B cell (primary cell): ENCODE data around the gene ZC3H7A. TPM values are rescaled to one million over a fixed set of nuclear protein-coding genes. Genes with fewer than 3 reads are reported as not detected.

ENCODE experiments used
- ATAC-seq: fragments of 200-7000 bp; cut with Tn5 transposase; one replicate; pipeline ENCODE4 v1.10.0; 2021; ENCODE audit warnings: low read depth, mild to moderate bottlenecking, moderate number of reproducible peaks, moderate library complexity
- CTCF ChIA-PET: fragments of 350-600 bp; sonication (Branson Sonifier 250); formaldehyde crosslinking; loops from one replicate; lab custom pipeline; 2021; ENCODE audit warnings: antibody characterized with exemption, inconsistent platforms; lab: Charles Lee
- POLR2A ChIA-PET: fragments of 350-600 bp; sonication (Branson Sonifier 250); formaldehyde crosslinking; loops from one replicate; lab custom pipeline; 2021; ENCODE audit warnings: antibody characterized with exemption; lab: Charles Lee
- DNase-seq: peaks from one replicate; pipeline ENCODE4 v3.0.0; 2013
- H2AFZ ChIP-seq: 2 replicates; pipeline ENCODE4 v1.6.1; 2012; ENCODE audit warnings: mild to moderate bottlenecking, low read depth, low read length; ENCODE audit not compliant: insufficient read depth, poor library complexity, severe bottlenecking
- H3K27ac ChIP-seq, 2 donors: 1 replicate in 1 of 2; 2 replicates in 1 of 2; pipeline ENCODE4 v1.5.1; 2012 to 2013; ENCODE audit warnings: low read length in 2 of 2, mild to moderate bottlenecking in 2 of 2, moderate library complexity in 1 of 2
- H3K27me3 ChIP-seq, 4 experiments: fragments of 200-600 bp in 1 of 4; sonication (generic) in 1 of 4; replicated peaks in 1 of 4; 1 replicate in 2 of 4; 2 replicates in 2 of 4; pipeline versions ENCODE4 v1.6.1 to v1.7.0; 2013 to 2016; ENCODE audit warnings: low read length in 3 of 4, mild to moderate bottlenecking in 2 of 4, mixed read lengths in 1 of 4, moderate library complexity in 1 of 4; ENCODE audit not compliant: insufficient read depth in 4 of 4, control insufficient read depth in 3 of 4; ENCODE audit errors: control extremely low read depth in 1 of 4
- H3K36me3 ChIP-seq, 2 experiments: replicated peaks in 1 of 2; 1 replicate in 1 of 2; 2 replicates in 1 of 2; pipeline versions ENCODE4 v1.6.1 to v1.7.1; 2013; ENCODE audit warnings: low read length in 1 of 2; ENCODE audit not compliant: insufficient read depth in 2 of 2, control insufficient read depth in 1 of 2; ENCODE audit errors: control extremely low read depth in 1 of 2, extremely low read depth in 1 of 2
- H3K4me1 ChIP-seq, 2 donors: fragments of 200-600 bp in 1 of 2; sonication (generic) in 1 of 2; 1 replicate in 1 of 2; 2 replicates in 1 of 2; pipeline versions ENCODE4 v1.5.1 to v1.6.1; 2013 to 2017; ENCODE audit warnings: low read length in 2 of 2; ENCODE audit not compliant: control insufficient read depth in 2 of 2, insufficient read depth in 2 of 2
- H3K4me2 ChIP-seq: replicated peaks from 2 replicates; pipeline ENCODE3; 2012; ENCODE audit warnings: mild to moderate bottlenecking, low read depth, low read length; ENCODE audit not compliant: poor library complexity, severe bottlenecking
- H3K4me3 ChIP-seq, 5 experiments: fragments of 200-600 bp in 1 of 5; sonication (generic) in 1 of 5; 1 replicate in 3 of 5; 2 replicates in 2 of 5; pipeline versions ENCODE4 v1.5.1 to v1.7.0; 2011 to 2016; ENCODE audit warnings: low read length in 4 of 5, mild to moderate bottlenecking in 4 of 5, low read depth in 2 of 5, control low read depth in 1 of 5, moderate library complexity in 1 of 5; ENCODE audit not compliant: insufficient read depth in 1 of 5; ENCODE audit errors: control extremely low read depth in 1 of 5, extremely low read depth in 1 of 5
- H3K79me2 ChIP-seq: fragments of 200-600 bp; sonication (generic); one replicate; pipeline ENCODE4 v1.6.0; 2016; ENCODE audit warnings: low read length; ENCODE audit not compliant: control insufficient read depth, insufficient read depth
- H3K9ac ChIP-seq: fragments of 200-600 bp; sonication (generic); 2 replicates; pipeline ENCODE4 v1.6.1; 2017; ENCODE audit warnings: mild to moderate bottlenecking, low read length, moderate library complexity
- H3K9me3 ChIP-seq, 3 donors: one replicate each; pipeline versions ENCODE4 v1.6.1 to v1.7.1; 2013; ENCODE audit warnings: low read length in 2 of 3; ENCODE audit not compliant: control insufficient read depth in 2 of 3, insufficient read depth in 1 of 3; ENCODE audit errors: control extremely low read depth in 1 of 3
- H4K20me1 ChIP-seq: 2 replicates; pipeline ENCODE4 v1.6.0; 2012; ENCODE audit warnings: mild to moderate bottlenecking, low read length; ENCODE audit not compliant: insufficient read depth, control insufficient read depth, poor library complexity, severe bottlenecking
- H3K27ac Mint-ChIP-seq: one replicate; pipeline ENCODE4 v1.8.0; 2021; ENCODE audit warnings: mixed read lengths
- H3K27me3 Mint-ChIP-seq: one replicate; pipeline ENCODE4 v1.8.0; 2021; ENCODE audit warnings: mixed read lengths
- H3K4me1 Mint-ChIP-seq: one replicate; pipeline ENCODE4 v1.8.0; 2021; ENCODE audit warnings: mixed read lengths
- H3K4me3 Mint-ChIP-seq: one replicate; pipeline ENCODE4 v1.8.0; 2021; ENCODE audit warnings: mixed read lengths
- H3K9me3 Mint-ChIP-seq: one replicate; pipeline ENCODE4 v1.8.0; 2022; ENCODE audit warnings: mixed read lengths; ENCODE audit not compliant: insufficient read depth
- EZH2 ChIP-seq: IDR thresholded peaks from 2 replicates; pipeline ENCODE4 v1.6.1; 2012; ENCODE audit warnings: borderline replicate concordance, low read depth, mild to moderate bottlenecking, moderate library complexity, low read length; ENCODE audit not compliant: insufficient read depth, poor library complexity, severe bottlenecking
- WGBS: methylation state at CpG from one replicate; pipeline ENCODE4 v1.1.5; 2013; ENCODE audit warnings: missing lambda C conversion rate; ENCODE audit not compliant: insufficient coverage; 5-methylcytosine and 5-hydroxymethylcytosine counted together
- intact Hi-C: fragments of 100-400 bp; cut with micrococcal nuclease; formaldehyde crosslinking; loops from one replicate; pipeline ENCODE4 v1.10.0; 2022
- polyA plus RNA-seq: library from polyadenylated mRNA; depleted of rRNA; stranded (reverse); fragments of >200 nt; gene quantifications from 2 replicates; pipeline ENCODE4 v1.2.3, GENCODE V29; 2012
- total RNA-seq, 2 donors: library from RNA; stranded (reverse); fragments of 120-200 nt in 1 of 2; gene quantifications; 1 replicate in 1 of 2; 2 replicates in 1 of 2; pipeline versions ENCODE4 v1.2.3 to v1.2.4, GENCODE V29; 2013 to 2022
- TF ChIP-seq, protein P1 (sequence below): fragments of 200-600 bp; IDR thresholded peaks from one replicate; pipeline ENCODE4 v1.8.0; 2022; ENCODE audit warnings: antibody characterized with exemption, mild to moderate bottlenecking

ZC3H7A gene
- total and polyA plus RNA-seq, 2 donors (not counting 1 experiment from before 2014, with no cell fraction given) = 40.8 to 126 TPM

DNA sequence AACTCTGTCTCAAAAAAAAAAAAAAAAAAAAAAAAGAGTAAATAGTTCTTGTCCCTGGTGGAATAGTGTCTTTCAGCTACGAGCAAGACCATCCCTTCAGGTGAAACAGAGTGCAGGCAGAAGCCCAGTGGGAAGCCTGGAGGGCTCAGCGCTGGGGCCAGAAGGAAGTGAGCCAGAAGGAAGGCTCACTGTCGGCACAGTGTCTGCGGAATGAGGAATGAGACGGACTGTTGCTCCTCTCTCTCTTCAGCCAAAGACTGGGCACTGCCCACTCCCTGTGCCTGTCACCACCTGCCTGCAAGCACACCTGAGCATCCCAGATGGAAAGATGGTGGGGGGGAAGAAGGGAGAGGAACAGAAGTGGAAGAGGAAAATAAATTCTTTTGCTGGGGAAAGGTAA, 46.8 kb upstream of the ZC3H7A start:
- H3K4me3 ChIP-seq = no peak overlapping the region
- no peak overlapping the region for H2AFZ ChIP-seq
- no peak overlapping the region for H3K27ac ChIP-seq
- Mint-ChIP-seq H3K27me3 (no peaks in the 10 kb centered on the region), H3K27ac (no peak overlapping the region), H3K4me3 (no peak overlapping the region), H3K9me3 (no peaks in the 10 kb centered on the region), H3K4me1 (peaks cover 6% of the 10 kb centered on the region)
- ChIA-PET POLR2A (interaction anchor here (0.6 kb wide), 2 partner anchors 10 to 22 kb away, joined by 3 to 4 read pairs; no protein-coding TSS in a partner anchor), CTCF (no interaction called here)
- TF ChIP-seq EZH2 = no peak
- TF ChIP-seq, protein P1, sequence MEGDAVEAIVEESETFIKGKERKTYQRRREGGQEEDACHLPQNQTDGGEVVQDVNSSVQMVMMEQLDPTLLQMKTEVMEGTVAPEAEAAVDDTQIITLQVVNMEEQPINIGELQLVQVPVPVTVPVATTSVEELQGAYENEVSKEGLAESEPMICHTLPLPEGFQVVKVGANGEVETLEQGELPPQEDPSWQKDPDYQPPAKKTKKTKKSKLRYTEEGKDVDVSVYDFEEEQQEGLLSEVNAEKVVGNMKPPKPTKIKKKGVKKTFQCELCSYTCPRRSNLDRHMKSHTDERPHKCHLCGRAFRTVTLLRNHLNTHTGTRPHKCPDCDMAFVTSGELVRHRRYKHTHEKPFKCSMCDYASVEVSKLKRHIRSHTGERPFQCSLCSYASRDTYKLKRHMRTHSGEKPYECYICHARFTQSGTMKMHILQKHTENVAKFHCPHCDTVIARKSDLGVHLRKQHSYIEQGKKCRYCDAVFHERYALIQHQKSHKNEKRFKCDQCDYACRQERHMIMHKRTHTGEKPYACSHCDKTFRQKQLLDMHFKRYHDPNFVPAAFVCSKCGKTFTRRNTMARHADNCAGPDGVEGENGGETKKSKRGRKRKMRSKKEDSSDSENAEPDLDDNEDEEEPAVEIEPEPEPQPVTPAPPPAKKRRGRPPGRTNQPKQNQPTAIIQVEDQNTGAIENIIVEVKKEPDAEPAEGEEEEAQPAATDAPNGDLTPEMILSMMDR = no peak
- DNase-seq (no peak), ATAC-seq (no peak)
- peaks cover 48% of the 10 kb centered on the region for H3K79me2 ChIP-seq
- no peak overlapping the region for H3K9ac ChIP-seq
- peaks cover 45% of the 10 kb centered on the region for H4K20me1 ChIP-seq
- no peak overlapping the region for H3K4me2 ChIP-seq
- 97% methylated on average over 5 of the region's 5 CpGs for WGBS
- peaks cover 0 to 87% of the 10 kb centered on the region in 2 experiments for H3K36me3 ChIP-seq
- H3K9me3 ChIP-seq = no peaks in the 10 kb centered on the region
- no peaks in the 10 kb centered on the region for H3K4me1 ChIP-seq
- intact Hi-C loops = no loop called here
- no peaks in the 10 kb centered on the region for H3K27me3 ChIP-seq

DNA sequence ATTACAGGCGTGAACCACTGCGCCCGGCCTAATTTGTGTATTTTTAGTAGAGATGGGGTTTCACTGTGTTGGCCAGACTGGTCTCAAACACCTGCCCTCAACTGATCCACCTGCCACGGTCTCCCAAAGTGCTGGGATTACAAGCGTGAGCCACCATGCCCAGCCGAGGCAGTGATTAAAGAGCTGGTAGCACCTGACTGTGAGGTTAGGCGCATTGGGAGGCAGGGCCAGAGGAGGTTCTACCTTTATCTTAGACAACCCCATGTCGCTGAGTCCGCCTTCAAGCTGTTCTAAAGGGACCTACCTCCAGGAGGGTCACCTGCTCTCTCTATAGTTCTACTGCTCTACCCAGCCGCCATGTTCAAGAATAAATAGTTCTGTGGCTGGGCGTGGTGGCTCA, 46.1 kb upstream of the ZC3H7A start:
- no peak overlapping the region for H3K4me3 ChIP-seq
- H3K36me3 ChIP-seq = peaks cover 0 to 86% of the 10 kb centered on the region in 2 experiments
- Mint-ChIP-seq H3K27ac (no peak overlapping the region), H3K4me3 (no peak overlapping the region), H3K9me3 (no peaks in the 10 kb centered on the region), H3K27me3 (no peaks in the 10 kb centered on the region), H3K4me1 (peaks cover 6% of the 10 kb centered on the region)
- H4K20me1 ChIP-seq = peaks cover 41% of the 10 kb centered on the region
- WGBS = 100% methylated on average over 6 of the region's 11 CpGs
- H2AFZ ChIP-seq = no peak overlapping the region
- CTCF ChIA-PET = no interaction called here
- H3K27me3 ChIP-seq = no peaks in the 10 kb centered on the region
- H3K79me2 ChIP-seq = peaks cover 42% of the 10 kb centered on the region
- intact Hi-C loops = no loop called here
- no peaks in the 10 kb centered on the region for H3K4me1 ChIP-seq
- TF ChIP-seq, protein P1 = no peak
- no peak for TF ChIP-seq EZH2
- POLR2A ChIA-PET = interaction anchor here (0.6 kb wide), 1 partner anchor 21 kb away, joined by 4 read pairs; no protein-coding TSS in a partner anchor
- no peaks in the 10 kb centered on the region for H3K9me3 ChIP-seq
- DNase-seq (no peak), ATAC-seq (no peak)
- no peak overlapping the region for H3K4me2 ChIP-seq
- H3K27ac ChIP-seq = no peak overlapping the region
- no peak overlapping the region for H3K9ac ChIP-seq
